ENCODE data around the gene BCLAF3.
A peak's percentile ranks its signal among the peaks of the same experiment; 100 is the strongest.

Gene BCLAF3

DNA sequence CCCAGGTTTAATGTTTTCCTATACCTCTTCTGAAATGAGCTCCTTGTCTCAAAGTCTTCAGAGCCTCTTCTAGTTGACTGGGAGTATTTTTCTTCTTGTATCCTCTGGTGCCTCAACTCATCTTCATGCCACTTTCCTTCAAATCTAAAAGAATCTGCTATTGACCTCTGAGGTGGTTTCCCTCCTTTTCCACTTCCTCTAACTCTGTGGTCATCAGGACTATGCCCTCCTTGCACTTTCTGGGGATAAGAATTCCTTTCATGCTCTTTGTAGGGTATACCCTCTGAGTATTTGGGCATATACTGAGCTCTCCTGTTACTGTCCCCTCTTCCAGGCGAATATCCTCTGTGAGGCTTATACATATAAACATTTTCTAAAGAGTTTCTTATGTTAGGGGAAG is 24.8 kb downstream of the BCLAF3 start:
- no peak for ATAC-seq

DNA sequence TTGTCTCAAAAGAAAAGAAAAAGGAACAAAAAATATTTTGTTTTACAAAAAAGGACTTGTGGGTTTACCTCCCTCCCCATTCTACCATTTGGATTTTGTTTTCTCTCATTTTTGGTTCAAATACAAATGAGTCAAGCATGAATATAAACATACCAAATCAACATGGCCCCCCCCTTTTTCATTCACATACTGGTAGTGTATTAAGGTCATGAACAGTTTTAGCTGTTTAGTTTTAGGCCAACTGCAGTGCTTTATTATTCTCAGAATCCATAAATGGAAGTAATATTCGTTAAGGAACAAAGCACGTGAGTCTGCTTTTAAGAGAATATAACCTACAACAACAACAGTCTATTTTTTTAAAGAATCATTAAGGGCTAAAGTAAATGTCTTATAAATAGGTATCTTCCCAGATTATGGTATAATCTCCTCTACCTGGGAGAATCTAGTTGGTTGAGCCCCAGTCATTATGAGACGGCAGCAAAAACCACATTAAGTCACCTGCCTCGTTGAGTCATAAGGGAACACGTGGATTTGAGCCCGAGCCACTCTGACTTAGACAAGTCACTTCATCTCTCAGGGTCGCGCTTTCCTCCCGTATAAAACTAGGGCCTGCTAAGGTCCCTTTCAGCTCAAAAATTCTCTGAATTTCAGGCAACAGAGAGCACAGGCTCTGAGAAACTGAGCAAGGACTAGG is 26.7 kb downstream of the BCLAF3 start:
- ATAC-seq, result peak; percentile 95 to 98

DNA sequence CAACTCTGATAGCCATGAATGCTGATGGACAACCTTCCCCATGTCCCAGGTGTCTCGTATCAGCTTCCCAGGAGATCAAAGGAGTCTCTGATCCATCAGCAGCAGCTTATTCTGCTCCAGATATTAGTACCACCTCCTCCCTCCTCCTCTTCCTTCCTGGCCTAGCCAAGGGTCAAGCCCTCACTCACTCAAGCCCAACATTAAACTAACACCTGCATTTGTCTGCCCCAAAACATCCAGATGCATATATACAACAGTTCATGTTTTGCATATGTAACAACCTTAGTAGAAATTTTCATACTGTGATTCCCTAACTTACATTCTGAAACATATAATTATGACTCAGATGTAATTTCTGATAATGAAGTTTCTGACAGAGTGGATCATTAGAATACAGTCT is 29.9 kb downstream of the BCLAF3 start:
- ATAC-seq, result peak in 1 of 2 donors; percentile 18

DNA sequence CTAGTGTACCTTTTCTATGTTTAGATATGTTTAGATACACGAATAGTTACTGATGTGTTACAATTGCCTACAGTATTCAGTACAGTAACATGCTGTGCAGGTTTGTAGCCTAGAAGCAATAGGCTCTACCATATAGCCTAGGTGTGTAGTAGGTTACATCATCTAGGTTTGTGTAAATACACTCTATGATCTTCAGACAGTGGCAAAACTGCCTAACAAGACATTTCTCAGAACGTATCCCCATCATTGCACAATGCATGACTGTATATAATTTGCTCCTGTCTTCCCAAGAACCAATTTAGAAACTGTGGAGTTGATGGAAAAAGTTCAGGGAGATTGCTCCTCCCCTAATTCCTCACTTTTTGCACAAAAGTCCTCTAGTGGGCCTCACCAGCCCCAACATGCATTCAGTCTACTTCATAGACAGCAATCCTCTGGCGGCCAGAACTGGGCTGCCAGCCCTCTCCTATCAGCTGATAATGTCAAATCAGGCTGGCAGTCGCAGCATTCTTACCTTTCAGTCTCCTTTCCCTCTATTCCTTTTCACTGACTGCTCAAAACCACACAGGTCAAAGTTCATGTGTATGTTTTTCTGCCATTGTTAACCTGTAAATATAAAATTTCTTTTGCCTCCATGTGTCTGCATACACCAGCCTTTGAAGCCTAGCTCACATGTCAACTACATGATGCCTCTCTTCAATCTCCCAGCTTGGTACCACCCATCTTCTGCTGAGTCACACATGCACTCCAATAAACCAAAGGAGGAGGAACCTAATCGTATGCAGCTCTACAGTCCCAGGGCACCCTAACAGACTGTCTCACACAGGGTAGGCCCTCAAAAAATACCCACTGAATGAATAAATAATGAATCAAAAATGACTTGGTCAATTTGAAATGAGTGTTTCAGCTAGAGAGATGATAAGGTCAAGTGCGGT is 32.0 kb downstream of the BCLAF3 start:
- ATAC-seq, result no peak

DNA sequence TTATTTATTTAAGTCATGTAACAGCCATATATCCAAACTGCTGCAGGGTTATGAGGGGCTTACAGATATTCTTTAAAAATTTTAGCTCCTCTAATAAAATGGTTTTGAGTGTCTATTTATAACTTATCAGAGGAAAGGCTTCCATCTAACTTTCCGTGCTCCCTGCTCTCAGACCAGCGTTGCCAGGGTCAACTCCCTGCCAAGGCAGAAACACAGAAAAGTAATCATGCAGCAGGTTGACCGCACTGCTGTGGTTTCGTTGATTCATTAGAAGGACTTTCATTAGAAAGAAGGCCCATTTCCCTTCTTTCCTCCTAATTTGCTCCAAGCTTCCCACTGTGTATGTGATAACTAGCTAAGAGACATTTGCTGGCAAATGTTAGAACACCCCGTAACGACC is 33.9 kb downstream of the BCLAF3 start:
- no peak for ATAC-seq

DNA sequence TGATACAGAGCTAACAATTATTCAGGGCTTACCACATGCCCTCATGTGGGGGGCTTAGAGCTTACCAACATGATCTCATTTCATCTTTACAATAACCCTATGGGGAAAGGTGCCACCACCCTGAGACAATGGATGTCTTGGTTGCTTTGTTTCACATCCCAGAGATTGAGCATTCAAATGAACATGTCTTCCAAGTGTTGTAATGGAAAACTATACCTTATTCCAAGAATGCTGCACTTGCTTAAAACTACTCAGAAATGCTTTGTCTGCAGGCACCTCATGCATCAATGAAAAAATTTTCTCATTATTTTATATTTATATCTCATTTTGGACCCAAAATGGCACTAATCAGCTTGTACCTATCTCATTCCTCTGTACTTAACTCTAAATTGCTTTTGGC is 34.6 kb downstream of the BCLAF3 start:
- no peak for ATAC-seq

DNA sequence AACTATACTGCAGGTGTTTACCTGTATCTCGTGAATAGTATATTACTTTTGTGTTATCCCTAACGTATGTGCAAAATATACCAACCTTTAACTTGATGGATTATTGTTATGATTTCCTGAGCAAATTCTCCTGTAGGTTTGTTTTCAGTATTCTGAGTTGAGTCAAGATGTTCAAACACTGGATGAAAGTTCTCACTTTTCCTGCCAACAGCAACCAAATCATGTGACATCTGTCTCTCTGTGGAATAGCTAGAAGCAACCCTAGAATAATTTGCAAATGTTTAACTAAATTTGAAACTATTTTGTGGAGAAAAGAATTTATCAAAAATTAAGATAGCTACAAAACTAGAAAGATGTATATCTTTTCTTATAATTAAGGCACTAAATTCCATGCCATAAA is 35.6 kb downstream of the BCLAF3 start:
- no peak for ATAC-seq

DNA sequence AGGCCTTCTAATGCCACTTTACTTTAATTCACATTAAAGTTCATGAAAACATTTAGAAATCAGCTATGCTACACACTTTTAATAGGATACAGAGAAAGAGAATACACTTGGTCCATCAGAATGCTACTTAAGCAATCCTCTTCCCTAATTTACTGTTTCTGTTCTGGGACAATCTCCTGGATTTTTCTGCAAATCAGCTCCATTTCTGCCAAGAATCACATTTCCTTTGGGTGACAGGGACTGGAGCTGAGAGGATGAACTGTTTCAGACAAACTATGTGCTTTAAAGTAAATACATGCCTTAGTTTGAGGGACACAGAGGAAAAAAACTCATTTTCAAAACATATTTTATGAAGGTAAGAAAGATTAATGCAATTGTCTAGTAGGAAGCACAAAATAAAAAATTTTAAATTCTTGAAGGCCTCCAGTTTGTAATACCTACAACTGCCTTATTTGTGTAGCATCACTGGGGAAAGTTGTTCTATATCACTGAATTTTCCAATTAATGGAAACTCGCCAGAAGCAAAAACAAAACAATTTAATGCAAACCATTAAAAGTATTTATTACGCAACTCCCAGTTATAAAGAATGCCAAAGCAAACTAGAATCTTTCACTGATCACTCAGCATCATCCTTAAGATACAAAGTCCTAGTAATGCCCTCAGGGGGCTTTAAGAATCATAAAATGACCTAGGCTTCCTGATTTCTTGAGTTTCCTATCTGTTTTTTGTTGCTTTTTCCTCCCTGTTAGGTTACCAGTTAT is 36.3 kb downstream of the BCLAF3 start:
- ATAC-seq, result no peak

DNA sequence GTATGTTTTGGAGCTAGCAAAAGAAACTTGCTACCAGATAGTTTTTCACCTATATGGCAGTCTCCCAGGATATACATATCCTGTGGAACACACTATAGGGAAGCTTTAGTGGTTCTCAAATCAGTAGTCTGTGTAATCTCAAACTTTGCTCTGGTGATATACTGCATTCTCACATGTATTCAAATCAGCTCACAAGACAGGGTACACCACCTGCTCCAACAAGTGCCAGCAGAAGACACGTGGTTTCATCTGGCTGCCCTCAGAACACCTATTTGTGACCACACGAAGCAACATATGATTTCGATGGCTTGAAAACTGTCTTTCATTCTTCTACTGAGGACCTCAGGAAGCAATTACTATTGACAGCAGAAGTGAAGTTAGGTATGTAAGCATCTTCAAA is 37.7 kb downstream of the BCLAF3 start:
- ATAC-seq, result no peak

DNA sequence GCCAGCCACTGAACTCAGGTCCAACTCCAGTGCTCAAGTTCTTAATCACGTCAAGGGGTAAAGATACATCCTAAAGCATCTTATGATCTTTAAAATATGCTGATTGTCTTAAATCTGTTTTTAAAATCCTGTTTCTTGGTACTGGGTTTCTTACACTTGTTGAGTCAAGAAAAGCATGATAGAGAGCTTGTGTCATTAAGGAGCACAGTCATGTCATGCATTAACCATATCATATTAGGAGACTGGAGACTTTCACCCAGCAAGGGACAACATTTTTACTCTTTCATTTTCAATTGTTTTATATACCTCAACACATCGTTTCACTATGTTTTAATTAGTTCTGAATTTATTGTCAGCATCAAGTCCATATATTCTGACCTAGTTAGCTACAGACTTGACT is 41.5 kb downstream of the BCLAF3 start:
- ATAC-seq, result peak in 1 of 2 donors; percentile 56

DNA sequence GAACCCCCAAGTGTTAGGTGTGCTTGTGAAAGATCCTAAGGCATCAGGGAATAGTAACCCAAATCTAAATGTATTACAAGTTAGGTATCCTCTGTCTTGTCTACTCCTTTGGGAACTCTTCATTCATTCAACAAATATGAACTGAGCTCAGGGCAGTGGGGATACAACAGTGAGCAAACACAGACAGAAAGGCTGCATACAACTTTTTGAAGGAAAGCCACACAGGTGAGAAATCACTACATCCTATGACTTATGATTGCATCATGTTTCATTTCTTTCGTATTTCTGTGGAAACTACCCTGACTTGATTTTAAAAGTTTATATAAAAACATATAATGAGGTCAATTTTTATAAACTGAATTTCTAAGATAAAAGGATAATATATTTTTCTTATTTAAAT is 43.2 kb downstream of the BCLAF3 start:
- peak in 1 of 2 donors; percentile 24 for ATAC-seq

All from activated CD4-positive, CD25-positive, alpha-beta regulatory T cell treated with anti-CD3 and anti-CD28 coated beads, Interleukin-2, amount 50 U/mL, for 24 hours (primary cell).